ENCODE measurements around the gene RABGAP1.

DNA sequence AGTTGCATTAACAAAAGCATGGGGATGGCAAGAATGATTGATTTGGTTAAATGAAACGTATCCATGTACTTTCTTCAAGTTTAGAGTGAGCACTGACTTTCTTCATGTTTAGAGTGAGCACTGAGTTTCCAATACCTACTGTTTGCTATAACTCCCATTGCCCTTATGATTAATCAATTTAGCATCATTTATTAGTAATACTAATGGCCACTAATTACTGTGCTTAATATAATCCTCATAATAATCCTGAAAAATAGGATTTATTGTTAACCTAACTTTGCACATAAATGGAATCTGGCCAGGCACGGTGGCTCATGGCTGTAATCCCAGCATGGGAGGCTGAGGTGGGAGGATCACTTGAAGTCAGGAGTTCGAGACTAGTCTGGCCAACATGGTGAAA, 70.6 kb downstream of the RABGAP1 start:
- TF ChIP-seq EZH2 (IDR thresholded peaks at IDR 0.05; ENCODE audit: insufficient read depth, poor library complexity, severe bottlenecking) (no peak), EZH2phosphoT487 (IDR thresholded peaks at IDR 0.05; ENCODE audit: insufficient read depth, low read depth) (no peak)
